ENCODE results near the gene ALDH3B1.

ALDH3B1 gene

GRCh38 chr11:68038226-68038717 lies 28.1 kb downstream of the ALDH3B1 start:
- Histone ChIP-seq H3K4me1 (ENCODE audit: control insufficient read depth, low read depth, low read length) (peaks cover 6% of the 10 kb centered on the region), H3K36me3 (ENCODE audit: control insufficient read depth, low read depth, low read length) (peaks cover 17% of the 10 kb centered on the region), H3K27me3 (ENCODE audit: control insufficient read depth, insufficient read depth, low read length) (no peaks in the 10 kb centered on the region), H3K4me3 (ENCODE audit: low read length) (peak overlapping the region; percentile 49), H3K9me3 (ENCODE audit: control insufficient read depth, low read depth, low read length) (no peaks in the 10 kb centered on the region), H3K9ac (ENCODE audit: low read length) (no peak overlapping the region), H3K27ac (ENCODE audit: low read length) (no peak overlapping the region)

- H3K4me3 ChIP-seq (ENCODE audit: low read length) = peak within 1 kb of the TSS; percentile 49
- no peak within 1 kb of the TSS for H3K27ac ChIP-seq (ENCODE audit: low read length)
- no peaks in the 10 kb centered on the region for H3K27me3 ChIP-seq (ENCODE audit: control insufficient read depth, insufficient read depth, low read length)
- H3K4me1 ChIP-seq (ENCODE audit: control insufficient read depth, low read depth, low read length) = peaks cover 6% of the 10 kb centered on the region
- no peaks in the 10 kb centered on the region for H3K9me3 ChIP-seq (ENCODE audit: control insufficient read depth, low read depth, low read length)
- H3K9ac ChIP-seq (ENCODE audit: low read length) = no peak within 1 kb of the TSS
- peaks cover 10% of the 10 kb centered on the region for H3K36me3 ChIP-seq (ENCODE audit: control insufficient read depth, low read depth, low read length)
These were observed 28.8 kb downstream of the ALDH3B1 start, which contains the start of gene TCIRG1 for GRCh38 chr11:68038718-68039525. Gene TCIRG1, plus strand, starts transcription at chr11:68039025. Its CDS starts 2,247 bp downstream, at chr11:68041272.

- no peak overlapping the region for H3K4me3 ChIP-seq (ENCODE audit: low read length)
- peaks cover 6% of the 10 kb centered on the region for H3K4me1 ChIP-seq (ENCODE audit: control insufficient read depth, low read depth, low read length)
- peaks cover 5% of the 10 kb centered on the region for H3K36me3 ChIP-seq (ENCODE audit: control insufficient read depth, low read depth, low read length)
- no peak overlapping the region for H3K9ac ChIP-seq (ENCODE audit: low read length)
- no peaks in the 10 kb centered on the region for H3K9me3 ChIP-seq (ENCODE audit: control insufficient read depth, low read depth, low read length)
- H3K27ac ChIP-seq (ENCODE audit: low read length) = no peak overlapping the region
- H3K27me3 ChIP-seq (ENCODE audit: control insufficient read depth, insufficient read depth, low read length) = no peaks in the 10 kb centered on the region
These were observed 29.5 kb downstream of the ALDH3B1 start for GRCh38 chr11:68039526-68040086.

GRCh38 chr11:68040101-68040956 lies 30.2 kb downstream of the ALDH3B1 start:
- Histone ChIP-seq H3K27ac (ENCODE audit: low read length) (no peak overlapping the region), H3K4me1 (ENCODE audit: control insufficient read depth, low read depth, low read length) (peaks cover 6% of the 10 kb centered on the region), H3K4me3 (ENCODE audit: low read length) (no peak overlapping the region), H3K9ac (ENCODE audit: low read length) (no peak overlapping the region), H3K36me3 (ENCODE audit: control insufficient read depth, low read depth, low read length) (peaks cover under 1% of the 10 kb centered on the region), H3K27me3 (ENCODE audit: control insufficient read depth, insufficient read depth, low read length) (no peaks in the 10 kb centered on the region), H3K9me3 (ENCODE audit: control insufficient read depth, low read depth, low read length) (no peaks in the 10 kb centered on the region)

GRCh38 chr11:68040957-68041591 lies 30.9 kb downstream of the ALDH3B1 start:
- Histone ChIP-seq H3K9ac (ENCODE audit: low read length) (no peak overlapping the region), H3K4me3 (ENCODE audit: low read length) (no peak overlapping the region), H3K4me1 (ENCODE audit: control insufficient read depth, low read depth, low read length) (peaks cover 6% of the 10 kb centered on the region), H3K9me3 (ENCODE audit: control insufficient read depth, low read depth, low read length) (no peaks in the 10 kb centered on the region), H3K36me3 (ENCODE audit: control insufficient read depth, low read depth, low read length) (no peaks in the 10 kb centered on the region), H3K27me3 (ENCODE audit: control insufficient read depth, insufficient read depth, low read length) (no peaks in the 10 kb centered on the region), H3K27ac (ENCODE audit: low read length) (no peak overlapping the region)

GRCh38 chr11:68041617-68042218 lies 31.6 kb downstream of the ALDH3B1 start:
- H3K4me3 ChIP-seq (ENCODE audit: low read length) = no peak overlapping the region
- no peak overlapping the region for H3K9ac ChIP-seq (ENCODE audit: low read length)
- H3K9me3 ChIP-seq (ENCODE audit: control insufficient read depth, low read depth, low read length) = no peaks in the 10 kb centered on the region
- H3K27me3 ChIP-seq (ENCODE audit: control insufficient read depth, insufficient read depth, low read length) = no peaks in the 10 kb centered on the region
- H3K27ac ChIP-seq (ENCODE audit: low read length) = no peak overlapping the region
- H3K4me1 ChIP-seq (ENCODE audit: control insufficient read depth, low read depth, low read length) = peaks cover 6% of the 10 kb centered on the region
- H3K36me3 ChIP-seq (ENCODE audit: control insufficient read depth, low read depth, low read length) = no peaks in the 10 kb centered on the region

- no peak overlapping the region for H3K4me3 ChIP-seq (ENCODE audit: low read length)
- H3K27me3 ChIP-seq (ENCODE audit: control insufficient read depth, insufficient read depth, low read length) = no peaks in the 10 kb centered on the region
- H3K36me3 ChIP-seq (ENCODE audit: control insufficient read depth, low read depth, low read length) = no peaks in the 10 kb centered on the region
- no peak overlapping the region for H3K27ac ChIP-seq (ENCODE audit: low read length)
- peaks cover 6% of the 10 kb centered on the region for H3K4me1 ChIP-seq (ENCODE audit: control insufficient read depth, low read depth, low read length)
- H3K9me3 ChIP-seq (ENCODE audit: control insufficient read depth, low read depth, low read length) = no peaks in the 10 kb centered on the region
- no peak overlapping the region for H3K9ac ChIP-seq (ENCODE audit: low read length)
These were observed 32.3 kb downstream of the ALDH3B1 start for GRCh38 chr11:68042219-68043028.

GRCh38 chr11:68043029-68043348 lies 32.9 kb downstream of the ALDH3B1 start:
- Histone ChIP-seq H3K27ac (ENCODE audit: low read length) (no peak overlapping the region), H3K27me3 (ENCODE audit: control insufficient read depth, insufficient read depth, low read length) (no peaks in the 10 kb centered on the region), H3K9me3 (ENCODE audit: control insufficient read depth, low read depth, low read length) (no peaks in the 10 kb centered on the region), H3K4me3 (ENCODE audit: low read length) (no peak overlapping the region), H3K4me1 (ENCODE audit: control insufficient read depth, low read depth, low read length) (peaks cover 6% of the 10 kb centered on the region), H3K9ac (ENCODE audit: low read length) (no peak overlapping the region), H3K36me3 (ENCODE audit: control insufficient read depth, low read depth, low read length) (no peaks in the 10 kb centered on the region)

- H3K9ac ChIP-seq (ENCODE audit: low read length) = no peak overlapping the region
- H3K27me3 ChIP-seq (ENCODE audit: control insufficient read depth, insufficient read depth, low read length) = no peaks in the 10 kb centered on the region
- no peak overlapping the region for H3K4me3 ChIP-seq (ENCODE audit: low read length)
- H3K36me3 ChIP-seq (ENCODE audit: control insufficient read depth, low read depth, low read length) = no peaks in the 10 kb centered on the region
- H3K4me1 ChIP-seq (ENCODE audit: control insufficient read depth, low read depth, low read length) = peaks cover 2% of the 10 kb centered on the region
- no peaks in the 10 kb centered on the region for H3K9me3 ChIP-seq (ENCODE audit: control insufficient read depth, low read depth, low read length)
- H3K27ac ChIP-seq (ENCODE audit: low read length) = no peak overlapping the region
These were observed 33.4 kb downstream of the ALDH3B1 start for GRCh38 chr11:68043349-68044144.
